HepG2 (cell line): ENCODE data around the gene HNRNPF.

Source experiments
- EEA1 ChIP-seq: sonication (generic); formaldehyde crosslinking; IDR thresholded peaks from 2 replicates; pipeline ENCODE4 v1.5.1; 2020; ENCODE audit warnings: mild to moderate bottlenecking, missing genetic modification reagents, borderline replicate concordance
- KDM5A ChIP-seq: fragments of 200-600 bp; sonication (generic); IDR thresholded peaks from 2 replicates; pipeline ENCODE4 v1.7.0; 2018; ENCODE audit warnings: antibody characterized with exemption, mild to moderate bottlenecking, low read length, borderline replicate concordance
- MAZ ChIP-seq, 2 experiments: sonication (generic) in 1 of 2; formaldehyde crosslinking in 1 of 2; IDR thresholded peaks; 2 replicates each; pipeline versions ENCODE4 v1.5.0 to v1.6.1; 2012 to 2020; ENCODE audit warnings: low read depth in 2 of 2, mild to moderate bottlenecking in 2 of 2, borderline replicate concordance in 1 of 2, improper control_type of control experiment in 1 of 2, low read length in 1 of 2, missing genetic modification reagents in 1 of 2, moderate library complexity in 1 of 2
- NFYB ChIP-seq: sonication (generic); formaldehyde crosslinking; IDR thresholded peaks from 2 replicates; pipeline ENCODE4 v1.4.0; 2020; ENCODE audit warnings: missing genetic modification reagents
- POLR2A ChIP-seq, 2 experiments: IDR thresholded peaks; 2 replicates each; pipeline ENCODE4 v1.6.1; 2011; ENCODE audit warnings: low read depth in 2 of 2, low read length in 2 of 2, mild to moderate bottlenecking in 1 of 2, moderate library complexity in 1 of 2; ENCODE audit not compliant: insufficient read depth in 1 of 2
- TAF15 ChIP-seq: fragments of 200-400 bp; formaldehyde crosslinking; IDR thresholded peaks from one replicate; pipeline ENCODE4 v1.6.1; 2018; ENCODE audit warnings: mild to moderate bottlenecking, low read depth, low read length; ENCODE audit not compliant: poor library complexity, severe bottlenecking
- U2AF1 ChIP-seq: fragments of 200-400 bp; formaldehyde crosslinking; optimal IDR thresholded peaks from 2 replicates; pipeline ENCODE3; 2017; ENCODE audit warnings: mild to moderate bottlenecking, low read depth, low read length
- YY1 ChIP-seq: IDR thresholded peaks from 2 replicates; pipeline ENCODE4 v1.6.1; 2011; ENCODE audit warnings: low read length, low read depth, moderate library complexity, mild to moderate bottlenecking; ENCODE audit not compliant: insufficient read depth, insufficient replicate concordance
- ZNF12 ChIP-seq: sonication (generic); formaldehyde crosslinking; IDR thresholded peaks from 2 replicates; pipeline ENCODE4 v1.5.0; 2020; ENCODE audit warnings: missing genetic modification reagents
- ZNF430 ChIP-seq: sonication (generic); formaldehyde crosslinking; IDR thresholded peaks from 2 replicates; pipeline ENCODE4 v1.9.0; 2021; ENCODE audit warnings: mild to moderate bottlenecking, missing genetic modification reagents
- TF ChIP-seq, protein P1 (sequence below): sonication (generic); formaldehyde crosslinking; IDR thresholded peaks from 2 replicates; pipeline ENCODE4 v1.4.0; 2020; ENCODE audit warnings: missing genetic modification reagents
- TF ChIP-seq, protein P2 (sequence below): sonication (generic); formaldehyde crosslinking; IDR thresholded peaks from 2 replicates; pipeline ENCODE4 v1.8.1; 2022; ENCODE audit warnings: low read depth, mild to moderate bottlenecking, missing genetic modification reagents
- TF ChIP-seq, protein P3 (sequence below): sonication (generic); formaldehyde crosslinking; IDR thresholded peaks from 2 replicates; pipeline ENCODE4 v1.4.0; 2020; ENCODE audit warnings: missing genetic modification reagents
- TF ChIP-seq, protein P4 (sequence below): sonication (generic); formaldehyde crosslinking; IDR thresholded peaks from 2 replicates; pipeline ENCODE4 v1.5.0; 2020; ENCODE audit warnings: mild to moderate bottlenecking, missing genetic modification reagents, moderate library complexity

DNA sequence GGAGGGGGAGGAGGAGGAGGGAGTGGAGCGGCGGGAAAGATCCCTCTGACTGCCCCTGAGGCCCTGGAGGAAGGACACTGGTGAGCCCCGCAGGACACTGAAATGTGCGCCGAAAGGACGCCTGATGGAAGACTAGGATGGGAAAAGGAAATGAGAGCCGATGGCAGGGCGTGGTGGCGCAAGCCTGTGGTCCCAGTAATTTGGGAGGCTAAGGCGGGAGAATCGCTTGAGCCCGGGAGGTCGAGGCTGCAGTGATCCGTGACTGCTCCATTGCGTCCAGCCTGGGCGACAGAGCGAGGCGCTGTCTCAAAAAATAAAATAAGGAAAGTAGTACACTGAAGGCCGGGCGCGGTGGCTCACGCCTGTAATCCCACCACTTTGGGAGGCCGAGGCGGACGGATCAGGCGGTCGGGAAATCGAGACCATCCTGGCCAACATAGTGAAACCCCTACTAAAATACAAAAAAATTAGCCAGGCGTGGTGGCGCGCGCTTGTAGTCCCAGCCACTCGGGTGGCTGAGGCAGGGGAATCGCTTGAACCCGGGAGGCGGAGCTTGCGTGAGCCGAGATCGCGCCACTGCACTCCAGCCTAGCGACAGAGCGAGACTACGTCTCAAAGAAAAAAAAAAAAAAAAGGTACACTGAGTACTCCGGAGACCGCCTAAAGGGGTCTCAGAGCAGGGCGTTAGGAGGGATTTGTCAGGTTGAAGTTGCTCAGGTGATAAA, 561 bp upstream of the HNRNPF start:
- no peak for TF ChIP-seq TAF15
- TF ChIP-seq, protein P1, sequence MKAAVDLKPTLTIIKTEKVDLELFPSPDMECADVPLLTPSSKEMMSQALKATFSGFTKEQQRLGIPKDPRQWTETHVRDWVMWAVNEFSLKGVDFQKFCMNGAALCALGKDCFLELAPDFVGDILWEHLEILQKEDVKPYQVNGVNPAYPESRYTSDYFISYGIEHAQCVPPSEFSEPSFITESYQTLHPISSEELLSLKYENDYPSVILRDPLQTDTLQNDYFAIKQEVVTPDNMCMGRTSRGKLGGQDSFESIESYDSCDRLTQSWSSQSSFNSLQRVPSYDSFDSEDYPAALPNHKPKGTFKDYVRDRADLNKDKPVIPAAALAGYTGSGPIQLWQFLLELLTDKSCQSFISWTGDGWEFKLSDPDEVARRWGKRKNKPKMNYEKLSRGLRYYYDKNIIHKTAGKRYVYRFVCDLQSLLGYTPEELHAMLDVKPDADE: no peak
- TF ChIP-seq, protein P2, sequence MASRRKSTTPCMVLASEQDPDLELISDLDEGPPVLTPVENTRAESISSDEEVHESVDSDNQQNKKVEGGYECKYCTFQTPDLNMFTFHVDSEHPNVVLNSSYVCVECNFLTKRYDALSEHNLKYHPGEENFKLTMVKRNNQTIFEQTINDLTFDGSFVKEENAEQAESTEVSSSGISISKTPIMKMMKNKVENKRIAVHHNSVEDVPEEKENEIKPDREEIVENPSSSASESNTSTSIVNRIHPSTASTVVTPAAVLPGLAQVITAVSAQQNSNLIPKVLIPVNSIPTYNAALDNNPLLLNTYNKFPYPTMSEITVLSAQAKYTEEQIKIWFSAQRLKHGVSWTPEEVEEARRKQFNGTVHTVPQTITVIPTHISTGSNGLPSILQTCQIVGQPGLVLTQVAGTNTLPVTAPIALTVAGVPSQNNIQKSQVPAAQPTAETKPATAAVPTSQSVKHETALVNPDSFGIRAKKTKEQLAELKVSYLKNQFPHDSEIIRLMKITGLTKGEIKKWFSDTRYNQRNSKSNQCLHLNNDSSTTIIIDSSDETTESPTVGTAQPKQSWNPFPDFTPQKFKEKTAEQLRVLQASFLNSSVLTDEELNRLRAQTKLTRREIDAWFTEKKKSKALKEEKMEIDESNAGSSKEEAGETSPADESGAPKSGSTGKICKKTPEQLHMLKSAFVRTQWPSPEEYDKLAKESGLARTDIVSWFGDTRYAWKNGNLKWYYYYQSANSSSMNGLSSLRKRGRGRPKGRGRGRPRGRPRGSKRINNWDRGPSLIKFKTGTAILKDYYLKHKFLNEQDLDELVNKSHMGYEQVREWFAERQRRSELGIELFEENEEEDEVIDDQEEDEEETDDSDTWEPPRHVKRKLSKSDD (CRISPR knock-in tag): 0 out of 2 replicates have a peak, but pooled peaks have one; percentile 54
- no peak for TF ChIP-seq ZNF12
- TF ChIP-seq ZNF430 (CRISPR knock-in tag): no peak
- TF ChIP-seq EEA1 (CRISPR knock-in tag): no peak
- peak in 1 of 2 experiments; percentile 36; a peak in 2 of 4 replicates for TF ChIP-seq POLR2A (IDR thresholded peaks at IDR 0.05; ENCODE audit: insufficient read depth in 1 of 2, low read depth in 2 of 2, low read length in 2 of 2)
- TF ChIP-seq, protein P3, sequence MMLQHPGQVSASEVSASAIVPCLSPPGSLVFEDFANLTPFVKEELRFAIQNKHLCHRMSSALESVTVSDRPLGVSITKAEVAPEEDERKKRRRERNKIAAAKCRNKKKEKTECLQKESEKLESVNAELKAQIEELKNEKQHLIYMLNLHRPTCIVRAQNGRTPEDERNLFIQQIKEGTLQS (CRISPR knock-in tag): no peak
- no peak for TF ChIP-seq YY1
- TF ChIP-seq, protein P4, sequence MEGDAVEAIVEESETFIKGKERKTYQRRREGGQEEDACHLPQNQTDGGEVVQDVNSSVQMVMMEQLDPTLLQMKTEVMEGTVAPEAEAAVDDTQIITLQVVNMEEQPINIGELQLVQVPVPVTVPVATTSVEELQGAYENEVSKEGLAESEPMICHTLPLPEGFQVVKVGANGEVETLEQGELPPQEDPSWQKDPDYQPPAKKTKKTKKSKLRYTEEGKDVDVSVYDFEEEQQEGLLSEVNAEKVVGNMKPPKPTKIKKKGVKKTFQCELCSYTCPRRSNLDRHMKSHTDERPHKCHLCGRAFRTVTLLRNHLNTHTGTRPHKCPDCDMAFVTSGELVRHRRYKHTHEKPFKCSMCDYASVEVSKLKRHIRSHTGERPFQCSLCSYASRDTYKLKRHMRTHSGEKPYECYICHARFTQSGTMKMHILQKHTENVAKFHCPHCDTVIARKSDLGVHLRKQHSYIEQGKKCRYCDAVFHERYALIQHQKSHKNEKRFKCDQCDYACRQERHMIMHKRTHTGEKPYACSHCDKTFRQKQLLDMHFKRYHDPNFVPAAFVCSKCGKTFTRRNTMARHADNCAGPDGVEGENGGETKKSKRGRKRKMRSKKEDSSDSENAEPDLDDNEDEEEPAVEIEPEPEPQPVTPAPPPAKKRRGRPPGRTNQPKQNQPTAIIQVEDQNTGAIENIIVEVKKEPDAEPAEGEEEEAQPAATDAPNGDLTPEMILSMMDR (CRISPR knock-in tag): no peak
- TF ChIP-seq U2AF1: no peak
- no peak for TF ChIP-seq KDM5A
- no peak for TF ChIP-seq NFYB (CRISPR knock-in tag)
- peak; percentile 73; the same call in 1 of the 2 replicates for TF ChIP-seq MAZ (IDR thresholded peaks at IDR 0.05; ENCODE audit: borderline replicate concordance, low read depth, low read length)
- TF ChIP-seq MAZ (CRISPR knock-in tag; IDR thresholded peaks at IDR 0.05; ENCODE audit: low read depth): no peak
